BE2C (cell line): Measurements from ENCODE around the gene MARS1.
"Not testable (repeated sequence)": the region's sequence is repeated elsewhere in the genome, so short reads cannot be mapped to it uniquely, and the experiment has no call there.

Experiments
- DNase-seq: peaks from one replicate; pipeline ENCODE4 v3.0.0-alpha.2; 2020
- H3K27me3 ChIP-seq: fragments of 250-450 bp; sonication (Bioruptor Pico); 2 replicates; pipeline ENCODE4 v1.5.1; 2020; ENCODE audit warnings: mild to moderate bottlenecking
- H3K36me3 ChIP-seq: fragments of 250-450 bp; sonication (Bioruptor Pico); 2 replicates; pipeline ENCODE4 v1.5.1; 2020; ENCODE audit warnings: mild to moderate bottlenecking
- H3K4me1 ChIP-seq: fragments of 250-450 bp; sonication (Bioruptor Pico); 2 replicates; pipeline ENCODE4 v1.5.1; 2020
- H3K4me3 ChIP-seq: 2 replicates; pipeline ENCODE4 v1.5.1; 2011; ENCODE audit warnings: low read depth, low read length
- H3K9me3 ChIP-seq: fragments of 250-450 bp; sonication (Bioruptor Pico); 2 replicates; pipeline ENCODE4 v1.5.1; 2020
- TF ChIP-seq, protein P1 (sequence below): IDR thresholded peaks from 2 replicates; pipeline ENCODE4 v1.5.1; 2012; ENCODE audit warnings: mild to moderate bottlenecking, low read depth, low read length

MARS1 gene

DNA sequence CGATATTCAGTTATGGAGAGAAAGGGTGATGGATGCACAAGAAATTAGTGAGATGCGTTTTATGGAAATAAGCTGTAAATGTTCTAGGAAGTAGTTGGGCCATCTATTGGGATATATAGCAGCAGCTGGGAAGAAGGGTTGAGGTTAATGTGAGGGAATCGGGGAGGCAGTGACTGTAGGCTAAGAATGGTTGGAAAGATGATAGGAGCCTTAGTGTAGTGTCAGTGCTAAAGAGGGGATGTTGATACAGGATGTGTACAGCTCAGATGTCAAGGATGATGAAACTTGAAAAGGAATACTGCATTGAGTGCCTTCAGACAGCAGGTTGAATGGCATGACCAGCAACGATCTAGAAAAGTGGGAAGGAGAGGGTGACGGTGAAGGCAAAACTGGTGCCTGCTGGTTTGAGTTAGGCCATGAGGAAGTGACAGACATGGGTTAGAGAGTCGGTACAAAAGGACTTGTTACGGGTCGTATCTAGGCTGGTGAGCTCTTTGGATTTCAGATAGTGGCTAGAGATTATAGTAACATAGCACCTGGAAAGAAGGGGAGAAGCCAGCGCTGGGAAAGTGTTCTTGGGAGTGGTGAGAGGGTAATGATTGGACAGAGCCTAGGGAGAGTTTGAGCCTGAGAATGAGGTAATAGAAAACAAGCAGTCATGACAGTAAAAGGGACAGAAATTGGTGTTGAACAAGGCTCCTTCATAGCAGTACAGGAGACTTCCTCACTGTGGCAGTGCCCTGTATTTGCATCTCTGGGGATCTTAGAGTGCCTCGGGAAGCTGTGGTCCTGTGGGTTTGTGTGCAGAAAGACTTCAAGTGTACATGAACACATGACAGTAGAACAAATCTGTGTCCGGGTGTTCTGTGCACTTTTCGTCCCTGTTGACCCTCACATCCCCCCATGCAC, 9.6 kb downstream of the MARS1 start:
- H3K4me3 ChIP-seq = no peak overlapping the region
- DNase-seq = no peak
- peaks cover 76% of the 10 kb centered on the region for H3K36me3 ChIP-seq
- no peaks in the 10 kb centered on the region for H3K9me3 ChIP-seq
- TF ChIP-seq, protein P1, sequence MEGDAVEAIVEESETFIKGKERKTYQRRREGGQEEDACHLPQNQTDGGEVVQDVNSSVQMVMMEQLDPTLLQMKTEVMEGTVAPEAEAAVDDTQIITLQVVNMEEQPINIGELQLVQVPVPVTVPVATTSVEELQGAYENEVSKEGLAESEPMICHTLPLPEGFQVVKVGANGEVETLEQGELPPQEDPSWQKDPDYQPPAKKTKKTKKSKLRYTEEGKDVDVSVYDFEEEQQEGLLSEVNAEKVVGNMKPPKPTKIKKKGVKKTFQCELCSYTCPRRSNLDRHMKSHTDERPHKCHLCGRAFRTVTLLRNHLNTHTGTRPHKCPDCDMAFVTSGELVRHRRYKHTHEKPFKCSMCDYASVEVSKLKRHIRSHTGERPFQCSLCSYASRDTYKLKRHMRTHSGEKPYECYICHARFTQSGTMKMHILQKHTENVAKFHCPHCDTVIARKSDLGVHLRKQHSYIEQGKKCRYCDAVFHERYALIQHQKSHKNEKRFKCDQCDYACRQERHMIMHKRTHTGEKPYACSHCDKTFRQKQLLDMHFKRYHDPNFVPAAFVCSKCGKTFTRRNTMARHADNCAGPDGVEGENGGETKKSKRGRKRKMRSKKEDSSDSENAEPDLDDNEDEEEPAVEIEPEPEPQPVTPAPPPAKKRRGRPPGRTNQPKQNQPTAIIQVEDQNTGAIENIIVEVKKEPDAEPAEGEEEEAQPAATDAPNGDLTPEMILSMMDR = no peak
- no peaks in the 10 kb centered on the region for H3K27me3 ChIP-seq
- no peaks in the 10 kb centered on the region for H3K4me1 ChIP-seq

- TF ChIP-seq, protein P1 = no peak
- Histone ChIP-seq H3K9me3 (no peaks in the 10 kb centered on the region), H3K36me3 (peaks cover 76% of the 10 kb centered on the region), H3K4me3 (no peak overlapping the region), H3K27me3 (no peaks in the 10 kb centered on the region), H3K4me1 (no peaks in the 10 kb centered on the region)
- no peak for DNase-seq
These were observed 10.2 kb downstream of the MARS1 start for GRCh38 chr12:57498132-57498502.

- H3K27me3 ChIP-seq = no peaks in the 10 kb centered on the region
- H3K4me1 ChIP-seq = no peaks in the 10 kb centered on the region
- peaks cover 80% of the 10 kb centered on the region for H3K36me3 ChIP-seq
- DNase-seq = no peak
- H3K4me3 ChIP-seq = no peak overlapping the region
- H3K9me3 ChIP-seq = no peaks in the 10 kb centered on the region
- TF ChIP-seq, protein P1 = no peak
These were observed 10.7 kb downstream of the MARS1 start for GRCh38 chr12:57498571-57498970.

DNA sequence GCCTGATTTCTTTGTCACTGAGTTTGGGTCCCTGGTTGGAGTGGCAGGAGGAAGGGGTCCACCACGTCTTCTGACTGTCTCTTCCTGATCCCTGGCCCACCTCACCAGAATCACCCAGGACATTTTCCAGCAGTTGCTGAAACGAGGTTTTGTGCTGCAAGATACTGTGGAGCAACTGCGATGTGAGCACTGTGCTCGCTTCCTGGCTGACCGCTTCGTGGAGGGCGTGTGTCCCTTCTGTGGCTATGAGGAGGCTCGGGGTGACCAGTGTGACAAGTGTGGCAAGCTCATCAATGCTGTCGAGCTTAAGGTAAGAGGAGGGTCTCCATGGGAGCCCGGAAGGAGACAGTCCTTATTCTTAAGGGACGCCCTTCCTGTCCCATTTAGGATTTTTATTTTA, 12.3 kb downstream of the MARS1 start:
- no peaks in the 10 kb centered on the region for H3K27me3 ChIP-seq
- DNase-seq = no peak
- H3K4me3 ChIP-seq = no peak overlapping the region
- TF ChIP-seq, protein P1 = no peak
- no peaks in the 10 kb centered on the region for H3K9me3 ChIP-seq
- no peaks in the 10 kb centered on the region for H3K4me1 ChIP-seq
- H3K36me3 ChIP-seq = peaks cover 88% of the 10 kb centered on the region

DNA sequence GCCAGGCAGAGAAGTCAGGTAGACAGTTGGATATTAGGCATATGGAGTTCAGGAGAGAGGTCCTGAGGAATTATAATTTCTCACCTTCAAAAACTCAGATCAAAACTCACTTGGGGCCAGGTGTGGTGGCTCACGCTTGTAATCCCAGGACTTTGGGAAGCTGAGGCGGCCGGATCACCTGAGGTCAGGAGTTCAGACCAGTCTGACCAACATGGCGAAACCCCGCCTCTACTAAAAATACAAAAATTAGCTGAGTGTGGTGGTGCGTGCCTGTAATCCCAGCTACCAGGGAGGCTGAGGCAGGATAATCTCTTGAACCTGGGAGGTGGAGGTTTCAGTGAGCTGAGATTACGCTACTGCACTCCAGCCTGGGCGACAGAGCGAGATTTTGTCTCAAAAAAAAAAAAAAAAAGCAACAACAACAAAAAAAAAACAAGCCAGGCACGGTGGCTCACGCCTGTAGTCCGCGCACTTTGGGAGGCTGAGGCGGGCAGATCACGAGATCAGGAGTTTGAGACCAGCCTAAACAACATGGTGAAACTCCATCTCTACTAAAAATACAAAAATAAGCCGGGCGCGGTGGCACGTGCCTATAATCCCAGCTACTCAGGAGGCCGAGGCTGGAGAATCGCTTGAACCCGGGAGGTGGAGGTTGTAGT, 14.6 kb downstream of the MARS1 start:
- H3K4me3 ChIP-seq, H3K27me3 ChIP-seq, DNase-seq, H3K9me3 ChIP-seq, H3K4me1 ChIP-seq: not testable (repeated sequence)
- peaks cover 87% of the 10 kb centered on the region for H3K36me3 ChIP-seq

DNA sequence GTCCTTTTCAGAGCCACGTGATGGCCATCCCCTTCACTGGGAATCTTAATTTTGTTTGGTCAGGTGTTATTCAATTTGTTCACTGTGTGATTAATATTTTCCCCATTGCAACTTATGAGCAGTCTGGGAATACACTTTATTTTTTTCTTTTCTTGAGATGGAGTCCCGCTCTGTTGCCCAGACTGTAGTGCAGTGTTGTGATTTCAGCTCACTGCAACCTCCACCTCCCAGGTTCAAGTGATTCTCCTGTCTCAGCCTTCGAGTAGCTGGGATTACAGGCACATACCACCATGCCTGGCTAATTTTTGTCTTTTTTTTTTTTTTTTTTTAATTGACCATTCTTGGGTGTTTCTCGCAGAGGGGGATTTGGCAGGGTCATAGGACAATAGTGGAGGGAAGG, 18.7 kb downstream of the MARS1 start:
- H3K9me3 ChIP-seq, H3K4me3 ChIP-seq, DNase-seq, H3K27me3 ChIP-seq, H3K4me1 ChIP-seq: not testable (repeated sequence)
- peaks cover 76% of the 10 kb centered on the region for H3K36me3 ChIP-seq

DNA sequence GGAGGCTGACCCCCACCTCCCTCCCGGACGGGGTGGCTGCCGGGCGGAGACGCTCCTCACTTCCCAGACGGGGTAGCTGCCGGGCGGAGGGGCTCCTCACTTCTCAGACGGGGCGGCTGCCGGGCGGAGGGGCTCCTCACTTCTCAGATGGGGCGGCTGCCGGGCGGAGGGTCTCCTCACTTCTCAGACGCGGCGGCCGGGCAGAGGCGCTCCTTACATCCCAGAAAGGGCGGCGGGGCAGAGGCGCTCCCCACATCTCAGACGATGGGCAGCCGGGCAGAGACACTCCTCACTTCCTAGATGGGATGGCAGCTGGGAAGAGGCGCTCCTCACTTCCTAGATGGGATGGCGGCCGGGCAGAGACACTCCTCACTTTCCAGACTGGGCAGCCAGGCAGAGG, 19.9 kb downstream of the MARS1 start:
- peaks cover 77% of the 10 kb centered on the region for H3K36me3 ChIP-seq
- H3K9me3 ChIP-seq, H3K4me1 ChIP-seq, DNase-seq, H3K4me3 ChIP-seq, H3K27me3 ChIP-seq: not testable (repeated sequence)
